ENCODE measurements around the gene ATF6. TPM values are rescaled to one million over a fixed set of nuclear protein-coding genes. Genes with fewer than 3 reads are reported as not detected.

Gene ATF6
- total and polyA plus RNA-seq, 2 of the 8 experiments (the other 6 are each of a cell fraction or from before 2014, with no cell fraction given), result 4.6 to 10.0 TPM

GRCh38 chr1:162007466-162007865 is 241.3 kb downstream of the ATF6 start:
- Histone ChIP-seq H2BK120ac (replicated peaks; ENCODE audit: low read depth, low read length) (no peak overlapping the region), H3K9me3 (ENCODE audit: insufficient read depth in 2 of 2, low read depth in 1 of 2, low read length in 1 of 2) (no peaks in the 10 kb centered on the region), H3K79me2 (ENCODE audit: control insufficient read depth in 1 of 2, insufficient read depth in 2 of 2, low read length in 2 of 2) (no peaks in the 10 kb centered on the region), H4K91ac (replicated peaks; ENCODE audit: insufficient read length, low read length) (no peak overlapping the region), H2BK20ac (ENCODE audit: low read length) (no peak overlapping the region), H4K8ac (ENCODE audit: extremely low read depth, insufficient read depth, low read length) (no peak overlapping the region), H3K4me2 (ENCODE audit: insufficient read depth in 1 of 2, low read depth in 2 of 2, low read length in 2 of 2) (no peak overlapping the region), H3K4me1 (replicated peaks in 1 of 4; ENCODE audit: control insufficient read depth in 3 of 4, insufficient read depth in 4 of 4, low read length in 3 of 4) (peaks cover 2 to 4% (median 3%) of the 10 kb centered on the region in 4 experiments; a peak in 3 of 7 replicates), H2BK12ac (ENCODE audit: low read depth, low read length) (no peak overlapping the region), H3K14ac (ENCODE audit: insufficient read length) (no peak overlapping the region), H2BK5ac (ENCODE audit: low read depth, low read length) (no peak overlapping the region), H3K36me3 (ENCODE audit: control insufficient read depth in 2 of 4, insufficient read depth in 4 of 4, low read length in 3 of 4) (no peaks in the 10 kb centered on the region), H2AFZ (ENCODE audit: low read length) (no peak overlapping the region), H2BK15ac (ENCODE audit: low read length) (no peak overlapping the region), H3K4ac (replicated peaks; ENCODE audit: insufficient read length, low read depth, low read length) (no peak overlapping the region), H3K79me1 (ENCODE audit: low read depth, low read length) (no peaks in the 10 kb centered on the region), H4K5ac (ENCODE audit: insufficient read length, low read depth, low read length) (no peak overlapping the region), H3K18ac (ENCODE audit: extremely low read depth, low read length) (no peak overlapping the region), H3K23me2 (ENCODE audit: low read depth, low read length) (no peaks in the 10 kb centered on the region), H4K20me1 (replicated peaks in 1 of 2; ENCODE audit: control insufficient read depth in 1 of 2, insufficient read depth in 2 of 2, low read length in 2 of 2) (no peaks in the 10 kb centered on the region), H3K23ac (ENCODE audit: insufficient read length) (no peak overlapping the region), H3K4me3 (ENCODE audit: extremely low read depth in 1 of 4, insufficient read depth in 2 of 4, low read depth in 3 of 4, low read length in 4 of 4) (no peak overlapping the region), H2AK5ac (ENCODE audit: low read depth, low read length) (no peak overlapping the region), H3K9ac (replicated peaks in 1 of 4; ENCODE audit: extremely low read depth in 1 of 4, low read depth in 3 of 4, low read length in 3 of 4) (no peak overlapping the region), H3K56ac (replicated peaks; ENCODE audit: insufficient read length, low read depth, low read length) (no peak overlapping the region), H3K27ac (ENCODE audit: low read depth, low read length) (no peak overlapping the region), H3K27me3 (replicated peaks in 1 of 4; ENCODE audit: control insufficient read depth in 3 of 4, extremely low read depth in 1 of 4, insufficient read depth in 3 of 4, low read length in 3 of 4) (no peaks in the 10 kb centered on the region)
- CTCF ChIA-PET (ENCODE audit: partially characterized antibody), result interaction anchor here (0.8 to 1.6 kb wide), 4 partner anchors 11 to 215 kb away, joined by 3 to 6 read pairs (median 4); partner anchors contain the start of gene OLFML2B
- WGBS, 2 experiments (ENCODE audit: extremely low coverage in 1 of 2, insufficient coverage in 1 of 2, insufficient read length in 1 of 2, insufficient replicate concordance in 2 of 2, low coverage in 1 of 2, low lambda C conversion rate in 2 of 2, missing lambda C conversion rate in 1 of 2), result 82% methylated on average over 3 of the region's 3 CpGs; no CpG with 5 or more reads in 1 of the 2 experiments
- no peak for TF ChIP-seq RAD21 (IDR thresholded peaks at IDR 0.05 in 1 of 2, conservative IDR thresholded peaks at IDR 0.05 in 1 of 2; ENCODE audit: low read depth in 2 of 2, low read length in 2 of 2)
- no peak for TF ChIP-seq RXRA (IDR thresholded peaks at IDR 0.05; ENCODE audit: insufficient read depth, low read depth, low read length)
- no peak for TF ChIP-seq GTF2F1 (IDR thresholded peaks at IDR 0.05; ENCODE audit: borderline replicate concordance, low read depth, low read length)
- TF ChIP-seq TEAD4 (IDR thresholded peaks at IDR 0.05; ENCODE audit: low read depth, low read length), result no peak
- no peak for TF ChIP-seq CEBPB (IDR thresholded peaks at IDR 0.05; ENCODE audit: low read depth, low read length)
- FAIRE-seq (no peak), DNase-seq (ENCODE audit: low read depth in 1 of 2, low spot score in 2 of 2) (no peak)
- POLR2A ChIA-PET (ENCODE audit: partially characterized antibody), result no interaction called here

Measured in H1 (cell line).